H9 (cell line): Measurements from ENCODE around the gene CTNNB1. TPM values are rescaled to one million over a fixed set of nuclear protein-coding genes. Genes with fewer than 3 reads are reported as not detected.

Source experiments
- DNase-seq: peaks from one replicate; pipeline ENCODE4 v3.0.0-alpha.2; 2017
- H2AFZ ChIP-seq: one replicate; pipeline ENCODE4 v1.6.1; 2013; ENCODE audit warnings: mild to moderate bottlenecking, low read length, control low read depth, moderate library complexity
- H2AK5ac ChIP-seq: 2 replicates; pipeline ENCODE4 v1.6.1; 2013; ENCODE audit warnings: low read length, control low read depth, mixed read lengths; ENCODE audit not compliant: insufficient read length
- H2BK120ac ChIP-seq: one replicate; pipeline ENCODE4 v1.6.1; 2013; ENCODE audit warnings: low read depth, mild to moderate bottlenecking, low read length, control low read depth, inconsistent platforms; ENCODE audit not compliant: poor library complexity, severe bottlenecking
- H2BK12ac ChIP-seq: 2 replicates; pipeline ENCODE4 v1.6.1; 2013; ENCODE audit warnings: low read length, control low read depth, mixed read lengths, low read depth; ENCODE audit not compliant: insufficient read length
- H2BK15ac ChIP-seq: 2 replicates; pipeline ENCODE4 v1.6.1; 2013; ENCODE audit warnings: low read depth, low read length, control low read depth
- H2BK20ac ChIP-seq: one replicate; pipeline ENCODE4 v1.6.1; 2013; ENCODE audit warnings: low read depth, mild to moderate bottlenecking, low read length, control low read depth, inconsistent platforms; ENCODE audit not compliant: poor library complexity, severe bottlenecking
- H2BK5ac ChIP-seq: 2 replicates; pipeline ENCODE4 v1.6.1; 2013; ENCODE audit warnings: low read length, control low read depth, mixed read lengths; ENCODE audit not compliant: insufficient read length
- H3K14ac ChIP-seq: 2 replicates; pipeline ENCODE4 v1.6.1; 2013; ENCODE audit warnings: low read length, control low read depth; ENCODE audit not compliant: insufficient read depth
- H3K18ac ChIP-seq: 2 replicates; pipeline ENCODE4 v1.6.1; 2013; ENCODE audit warnings: low read depth, mild to moderate bottlenecking, mixed read lengths, low read length, control low read depth; ENCODE audit not compliant: insufficient read length
- H3K23ac ChIP-seq: 2 replicates; pipeline ENCODE4 v1.6.1; 2013; ENCODE audit warnings: low read length, control low read depth, mixed read lengths, low read depth; ENCODE audit not compliant: insufficient read length
- H3K23me2 ChIP-seq: 2 replicates; pipeline ENCODE4 v1.6.1; 2013; ENCODE audit warnings: low read depth, mild to moderate bottlenecking, mixed read lengths, low read length, control low read depth; ENCODE audit not compliant: insufficient read length, poor library complexity, severe bottlenecking
- H3K27ac ChIP-seq: 2 replicates; pipeline ENCODE4 v1.5.1; 2013; ENCODE audit warnings: low read length, control low read depth, mixed read lengths, low read depth; ENCODE audit not compliant: insufficient read length
- H3K27me3 ChIP-seq: 2 replicates; pipeline ENCODE4 v1.6.1; 2013; ENCODE audit warnings: low read length, control low read depth, inconsistent platforms; ENCODE audit not compliant: insufficient read depth
- H3K4ac ChIP-seq: 2 replicates; pipeline ENCODE4 v1.6.1; 2013; ENCODE audit warnings: low read depth, mild to moderate bottlenecking, control low read depth, inconsistent platforms, low read length, moderate library complexity
- H3K4me1 ChIP-seq: 2 replicates; pipeline ENCODE4 v1.6.1; 2013; ENCODE audit warnings: low read length, control low read depth, inconsistent platforms; ENCODE audit not compliant: insufficient read depth
- H3K4me2 ChIP-seq: 2 replicates; pipeline ENCODE4 v1.6.1; 2013; ENCODE audit warnings: low read length, control low read depth, mixed read lengths; ENCODE audit not compliant: insufficient read length, insufficient read depth
- H3K56ac ChIP-seq: 2 replicates; pipeline ENCODE4 v1.6.1; 2013; ENCODE audit warnings: low read depth, mild to moderate bottlenecking, mixed read lengths, low read length, control low read depth; ENCODE audit not compliant: insufficient read length
- H3K79me1 ChIP-seq: 2 replicates; pipeline ENCODE4 v1.6.1; 2013; ENCODE audit warnings: low read depth, mild to moderate bottlenecking, moderate library complexity, low read length, control low read depth, inconsistent platforms; ENCODE audit not compliant: insufficient read depth, poor library complexity, severe bottlenecking
- H3K79me2 ChIP-seq: 2 replicates; pipeline ENCODE4 v1.6.1; 2013; ENCODE audit warnings: low read length, control low read depth, inconsistent platforms; ENCODE audit not compliant: insufficient read depth
- H3K9ac ChIP-seq: 2 replicates; pipeline ENCODE4 v1.6.1; 2013; ENCODE audit warnings: low read length, control low read depth, mixed read lengths; ENCODE audit not compliant: insufficient read length; ENCODE audit errors: extremely low read depth
- H3K9me3 ChIP-seq: one replicate; pipeline ENCODE4 v1.6.1; 2013; ENCODE audit warnings: low read depth, low read length, inconsistent platforms; ENCODE audit not compliant: control insufficient read depth
- H3T11ph ChIP-seq: one replicate; pipeline ENCODE4 v1.6.1; 2013; ENCODE audit warnings: mild to moderate bottlenecking, low read length, control low read depth, inconsistent platforms
- H4K20me1 ChIP-seq: one replicate; pipeline ENCODE4 v1.6.1; 2013; ENCODE audit not compliant: control insufficient read depth, insufficient read length, insufficient read depth
- H4K5ac ChIP-seq: 2 replicates; pipeline ENCODE4 v1.6.1; 2013; ENCODE audit warnings: low read depth, mild to moderate bottlenecking, mixed read lengths, low read length, control low read depth; ENCODE audit not compliant: insufficient read length
- H4K8ac ChIP-seq: replicated peaks from 2 replicates; pipeline ENCODE4 v1.6.1; 2013; ENCODE audit warnings: low read length, control low read depth, mixed read lengths, low read depth; ENCODE audit not compliant: insufficient read length
- H4K91ac ChIP-seq: 2 replicates; pipeline ENCODE4 v1.6.1; 2013; ENCODE audit warnings: low read depth, mild to moderate bottlenecking, moderate library complexity, mixed read lengths, low read length, control low read depth; ENCODE audit not compliant: insufficient read length
- H3K27ac Mint-ChIP-seq, 3 experiments: 2 replicates in 2 of 3; 3 replicates in 1 of 3; pipeline ENCODE4 v1.8.0; 2020 to 2021; ENCODE audit warnings: mixed read lengths in 3 of 3, mild to moderate bottlenecking in 1 of 3, moderate library complexity in 1 of 3
- H3K27me3 Mint-ChIP-seq: 2 replicates; pipeline ENCODE4 v1.8.0; 2021; ENCODE audit warnings: low read depth, mild to moderate bottlenecking, moderate library complexity, mixed read lengths
- H3K36me3 Mint-ChIP-seq, 3 experiments: 2 replicates in 2 of 3; 3 replicates in 1 of 3; pipeline ENCODE4 v1.8.0; 2020 to 2021; ENCODE audit warnings: low read depth in 3 of 3, mixed read lengths in 3 of 3; ENCODE audit not compliant: insufficient read depth in 1 of 3
- H3K4me1 Mint-ChIP-seq, 2 experiments: 2 replicates each; pipeline ENCODE4 v1.8.0; 2020; ENCODE audit warnings: mixed read lengths in 2 of 2
- H3K4me3 Mint-ChIP-seq, 2 experiments: 2 replicates in 1 of 2; 3 replicates in 1 of 2; pipeline ENCODE4 v1.8.0; 2020 to 2021; ENCODE audit warnings: mild to moderate bottlenecking in 2 of 2, mixed read lengths in 2 of 2, moderate library complexity in 1 of 2
- H3K9me3 Mint-ChIP-seq, 2 experiments: 2 replicates in 1 of 2; 3 replicates in 1 of 2; pipeline ENCODE4 v1.8.0; 2020; ENCODE audit warnings: mild to moderate bottlenecking in 2 of 2, mixed read lengths in 2 of 2, moderate library complexity in 1 of 2
- CTCF ChIP-seq: fragments of 200-600 bp; sonication (generic); conservative IDR thresholded peaks from 3 replicates; pipeline ENCODE4 v1.8.0; 2021; ENCODE audit warnings: antibody characterized with exemption, mild to moderate bottlenecking
- WGBS: extraction: QIAGEN DNeasy Blood & Tissue Kit; methylation state at CpG from one replicate; pipeline ENCODE4 v1.1.7; 2013; ENCODE audit warnings: missing lambda C conversion rate, low lambda C conversion rate, mixed read lengths; ENCODE audit not compliant: insufficient read length; ENCODE audit errors: extremely low coverage; 5-methylcytosine and 5-hydroxymethylcytosine counted together
- total RNA-seq: library from RNA; stranded (reverse); gene quantifications from 2 replicates; pipeline ENCODE4 v1.2.1, GENCODE V29; 2021

The CTNNB1 gene
- total RNA-seq, 1 experiment from 2014 or later: 500 TPM

GRCh38 chr3:41224120-41224806 is 25.0 kb downstream of the CTNNB1 start:
- Mint-ChIP-seq H3K4me1 (peaks cover 22 to 24% of the 10 kb centered on the region in 2 experiments), H3K4me3 (no peak overlapping the region), H3K27ac (peak overlapping the region in 2 of 3 experiments; percentile 42 to 49; a peak in 2 of 7 replicates), H3K36me3 (peaks cover 36 to 53% (median 51%) of the 10 kb centered on the region in 3 experiments), H3K27me3 (no peaks in the 10 kb centered on the region), H3K9me3 (no peaks in the 10 kb centered on the region)
- Histone ChIP-seq H2AFZ (no peak overlapping the region), H3K4me1 (no peaks in the 10 kb centered on the region; the same call in 1 of the 2 replicates), H3K79me2 (peaks cover 22% of the 10 kb centered on the region; the same call in 1 of the 2 replicates), H3K23ac (no peak overlapping the region), H4K8ac (no peak overlapping the region), H3K18ac (no peak overlapping the region), H2BK15ac (no peak overlapping the region), H3K79me1 (peaks cover 8% of the 10 kb centered on the region), H4K91ac (no peak overlapping the region), H3K23me2 (no peaks in the 10 kb centered on the region), H3K27ac (no peak overlapping the region), H3K56ac (no peak overlapping the region), H3K9ac (no peak overlapping the region), H4K20me1 (no peaks in the 10 kb centered on the region), H4K5ac (no peak overlapping the region), H3K9me3 (no peaks in the 10 kb centered on the region), H2AK5ac (no peak overlapping the region), H2BK20ac (no peak overlapping the region), H3K14ac (no peak overlapping the region), H2BK12ac (no peak overlapping the region), H3K27me3 (no peaks in the 10 kb centered on the region), H3T11ph (no peak overlapping the region), H2BK5ac (no peak overlapping the region), H3K4ac (no peak overlapping the region), H2BK120ac (no peak overlapping the region), H3K4me2 (no peak overlapping the region)
- WGBS: no CpG with 5 or more reads among the region's 3 CpGs
- no peak for DNase-seq
- no peak for TF ChIP-seq CTCF
